Measurements from ENCODE around the gene SOBP.

Gene SOBP

DNA sequence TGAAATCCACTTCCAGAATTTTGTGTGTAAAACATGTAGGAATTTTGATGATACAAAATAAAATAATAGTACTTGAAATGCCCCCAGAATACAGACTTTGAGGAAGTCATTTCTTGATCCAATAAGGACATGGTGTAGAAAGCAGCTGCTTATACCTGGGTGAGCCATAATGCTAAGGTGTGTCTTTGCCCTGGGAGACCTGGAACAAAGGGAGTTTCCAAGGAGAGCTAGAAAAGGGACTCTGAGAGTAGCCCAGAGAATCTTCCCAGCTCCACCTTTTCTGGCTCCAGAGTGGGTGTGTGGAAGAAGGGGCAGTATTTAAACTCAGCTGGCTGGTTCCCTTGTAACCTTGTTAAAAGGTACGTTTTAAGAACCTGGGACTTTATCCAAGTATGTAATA, 77.7 kb downstream of the SOBP start:
- H3K79me2 ChIP-seq (ENCODE audit: low read length): no peaks in the 10 kb centered on the region
- TF ChIP-seq, protein P1, sequence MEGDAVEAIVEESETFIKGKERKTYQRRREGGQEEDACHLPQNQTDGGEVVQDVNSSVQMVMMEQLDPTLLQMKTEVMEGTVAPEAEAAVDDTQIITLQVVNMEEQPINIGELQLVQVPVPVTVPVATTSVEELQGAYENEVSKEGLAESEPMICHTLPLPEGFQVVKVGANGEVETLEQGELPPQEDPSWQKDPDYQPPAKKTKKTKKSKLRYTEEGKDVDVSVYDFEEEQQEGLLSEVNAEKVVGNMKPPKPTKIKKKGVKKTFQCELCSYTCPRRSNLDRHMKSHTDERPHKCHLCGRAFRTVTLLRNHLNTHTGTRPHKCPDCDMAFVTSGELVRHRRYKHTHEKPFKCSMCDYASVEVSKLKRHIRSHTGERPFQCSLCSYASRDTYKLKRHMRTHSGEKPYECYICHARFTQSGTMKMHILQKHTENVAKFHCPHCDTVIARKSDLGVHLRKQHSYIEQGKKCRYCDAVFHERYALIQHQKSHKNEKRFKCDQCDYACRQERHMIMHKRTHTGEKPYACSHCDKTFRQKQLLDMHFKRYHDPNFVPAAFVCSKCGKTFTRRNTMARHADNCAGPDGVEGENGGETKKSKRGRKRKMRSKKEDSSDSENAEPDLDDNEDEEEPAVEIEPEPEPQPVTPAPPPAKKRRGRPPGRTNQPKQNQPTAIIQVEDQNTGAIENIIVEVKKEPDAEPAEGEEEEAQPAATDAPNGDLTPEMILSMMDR (IDR thresholded peaks at IDR 0.05; ENCODE audit: low read depth, low read length): no peak
- no peak for TF ChIP-seq EZH2phosphoT487 (IDR thresholded peaks at IDR 0.05; ENCODE audit: low read depth)
- no peak overlapping the region for H3K4me2 ChIP-seq (ENCODE audit: low read length)

DNA sequence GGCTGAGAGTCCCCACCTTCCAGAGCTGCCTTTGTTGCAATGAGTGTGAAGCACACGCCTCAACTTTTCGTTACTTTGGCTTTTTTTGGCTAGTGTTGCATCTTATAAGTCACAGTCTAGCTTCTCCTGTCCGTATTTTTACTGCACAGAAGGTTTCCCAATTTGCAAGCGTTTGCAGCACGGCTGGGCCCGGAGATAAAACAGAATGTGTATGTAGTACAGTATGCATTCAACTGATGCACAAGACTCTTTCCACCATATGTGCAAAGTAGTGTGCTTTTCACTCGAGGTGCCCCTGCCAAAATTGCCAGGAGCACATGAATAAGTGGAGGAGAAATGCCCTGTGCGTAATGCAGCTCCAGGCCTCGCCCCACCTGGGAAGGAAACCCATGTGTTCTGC, 79.6 kb downstream of the SOBP start:
- H4K20me1 ChIP-seq (ENCODE audit: insufficient read depth, low read length): no peaks in the 10 kb centered on the region
- no peaks in the 10 kb centered on the region for H3K36me3 ChIP-seq (replicated peaks; ENCODE audit: low read depth, low read length)
- H3K9ac ChIP-seq (ENCODE audit: low read length): no peak overlapping the region
- no peaks in the 10 kb centered on the region for H3K4me1 ChIP-seq (ENCODE audit: low read length)
- TF ChIP-seq EZH2phosphoT487 (IDR thresholded peaks at IDR 0.05; ENCODE audit: low read depth): no peak
- TF ChIP-seq, protein P1 (IDR thresholded peaks at IDR 0.05; ENCODE audit: low read depth, low read length): no peak
- H3K27me3 ChIP-seq (ENCODE audit: low read depth, low read length): no peaks in the 10 kb centered on the region
- no peak overlapping the region for H3K4me3 ChIP-seq (ENCODE audit: low read length)
- H3K9me3 ChIP-seq (ENCODE audit: insufficient read depth, low read length): no peaks in the 10 kb centered on the region
- H3K27ac ChIP-seq (ENCODE audit: low read length): no peak overlapping the region
- no peak overlapping the region for H2AFZ ChIP-seq (ENCODE audit: low read depth, low read length)
- no peaks in the 10 kb centered on the region for H3K79me2 ChIP-seq (ENCODE audit: low read length)
- no peak overlapping the region for H3K4me2 ChIP-seq (ENCODE audit: low read length)

More for the DNA sequence above, 77.7 kb downstream of the SOBP start:
- Histone ChIP-seq H3K4me3 (ENCODE audit: low read length) (no peak overlapping the region), H4K20me1 (ENCODE audit: insufficient read depth, low read length) (no peaks in the 10 kb centered on the region), H3K9me3 (ENCODE audit: insufficient read depth, low read length) (no peaks in the 10 kb centered on the region), H3K36me3 (replicated peaks; ENCODE audit: low read depth, low read length) (no peaks in the 10 kb centered on the region), H3K27me3 (ENCODE audit: low read depth, low read length) (no peaks in the 10 kb centered on the region), H2AFZ (ENCODE audit: low read depth, low read length) (no peak overlapping the region), H3K9ac (ENCODE audit: low read length) (no peak overlapping the region), H3K4me1 (ENCODE audit: low read length) (no peaks in the 10 kb centered on the region), H3K27ac (ENCODE audit: low read length) (no peak overlapping the region)

DNA sequence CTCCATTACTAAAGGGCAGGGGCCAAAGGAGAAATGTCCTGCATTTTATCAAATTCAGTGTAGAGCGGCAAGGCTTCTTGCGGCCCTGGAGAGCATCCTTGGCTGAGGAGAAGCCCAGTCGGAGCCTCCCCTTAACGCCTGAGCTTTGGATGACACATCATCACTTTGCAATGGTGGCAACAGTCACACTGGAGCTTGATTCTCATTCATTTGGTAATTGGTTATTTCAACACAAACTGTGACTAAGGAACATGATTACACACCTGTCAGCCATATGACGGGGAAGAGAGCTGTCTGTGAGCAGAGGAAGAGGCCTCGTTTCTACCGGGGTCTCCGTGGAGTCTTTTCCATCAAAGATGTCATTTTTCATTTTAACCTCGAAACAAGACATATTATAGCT, 81.4 kb downstream of the SOBP start:
- Histone ChIP-seq H3K27me3 (ENCODE audit: low read depth, low read length) (no peaks in the 10 kb centered on the region), H3K27ac (ENCODE audit: low read length) (no peak overlapping the region), H3K4me2 (ENCODE audit: low read length) (no peak overlapping the region), H3K4me3 (ENCODE audit: low read length) (no peak overlapping the region), H3K36me3 (replicated peaks; ENCODE audit: low read depth, low read length) (no peaks in the 10 kb centered on the region), H2AFZ (ENCODE audit: low read depth, low read length) (no peak overlapping the region), H4K20me1 (ENCODE audit: insufficient read depth, low read length) (no peaks in the 10 kb centered on the region), H3K9ac (ENCODE audit: low read length) (no peak overlapping the region), H3K4me1 (ENCODE audit: low read length) (no peaks in the 10 kb centered on the region), H3K79me2 (ENCODE audit: low read length) (no peaks in the 10 kb centered on the region), H3K9me3 (ENCODE audit: insufficient read depth, low read length) (no peaks in the 10 kb centered on the region)
- no peak for TF ChIP-seq EZH2phosphoT487 (IDR thresholded peaks at IDR 0.05; ENCODE audit: low read depth)
- TF ChIP-seq, protein P1 (IDR thresholded peaks at IDR 0.05; ENCODE audit: low read depth, low read length): no peak

DNA sequence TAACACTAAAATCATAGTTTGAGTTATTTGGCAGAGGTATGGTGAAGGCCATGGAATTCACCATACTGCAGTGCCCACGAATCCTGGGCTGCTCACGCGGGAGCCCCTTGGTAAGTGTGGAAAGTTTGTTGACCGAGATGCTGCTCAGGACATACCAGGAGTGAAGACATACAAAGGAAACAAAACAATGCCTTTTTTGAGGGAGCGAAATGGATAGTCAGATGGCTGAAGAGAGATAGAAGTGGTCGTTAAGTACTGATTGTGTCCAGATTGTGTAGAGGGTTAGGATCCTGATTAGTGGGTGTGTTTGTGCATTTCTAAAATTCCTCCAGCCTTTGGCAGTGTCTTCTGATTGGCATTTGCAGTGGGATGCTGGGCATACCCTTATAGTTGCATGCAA, 83.0 kb downstream of the SOBP start:
- no peak overlapping the region for H3K27ac ChIP-seq (ENCODE audit: low read length)
- no peak overlapping the region for H3K4me2 ChIP-seq (ENCODE audit: low read length)
- H3K4me3 ChIP-seq (ENCODE audit: low read length): no peak overlapping the region
- no peak for TF ChIP-seq EZH2phosphoT487 (IDR thresholded peaks at IDR 0.05; ENCODE audit: low read depth)
- TF ChIP-seq, protein P1 (IDR thresholded peaks at IDR 0.05; ENCODE audit: low read depth, low read length): no peak
- H2AFZ ChIP-seq (ENCODE audit: low read depth, low read length): no peak overlapping the region
- H3K27me3 ChIP-seq (ENCODE audit: low read depth, low read length): no peaks in the 10 kb centered on the region
- H3K36me3 ChIP-seq (replicated peaks; ENCODE audit: low read depth, low read length): no peaks in the 10 kb centered on the region
- H3K4me1 ChIP-seq (ENCODE audit: low read length): no peaks in the 10 kb centered on the region
- no peaks in the 10 kb centered on the region for H3K9me3 ChIP-seq (ENCODE audit: insufficient read depth, low read length)
- H3K9ac ChIP-seq (ENCODE audit: low read length): no peak overlapping the region
- no peaks in the 10 kb centered on the region for H3K79me2 ChIP-seq (ENCODE audit: low read length)
- no peaks in the 10 kb centered on the region for H4K20me1 ChIP-seq (ENCODE audit: insufficient read depth, low read length)
